Measurements from ENCODE around the gene L3MBTL1. TPM values are rescaled to one million over a fixed set of nuclear protein-coding genes. Genes with fewer than 3 reads are reported as not detected.

The L3MBTL1 gene
- total RNA-seq, 2 donors from 2014 or later: 38.4 to 57.6 TPM

DNA sequence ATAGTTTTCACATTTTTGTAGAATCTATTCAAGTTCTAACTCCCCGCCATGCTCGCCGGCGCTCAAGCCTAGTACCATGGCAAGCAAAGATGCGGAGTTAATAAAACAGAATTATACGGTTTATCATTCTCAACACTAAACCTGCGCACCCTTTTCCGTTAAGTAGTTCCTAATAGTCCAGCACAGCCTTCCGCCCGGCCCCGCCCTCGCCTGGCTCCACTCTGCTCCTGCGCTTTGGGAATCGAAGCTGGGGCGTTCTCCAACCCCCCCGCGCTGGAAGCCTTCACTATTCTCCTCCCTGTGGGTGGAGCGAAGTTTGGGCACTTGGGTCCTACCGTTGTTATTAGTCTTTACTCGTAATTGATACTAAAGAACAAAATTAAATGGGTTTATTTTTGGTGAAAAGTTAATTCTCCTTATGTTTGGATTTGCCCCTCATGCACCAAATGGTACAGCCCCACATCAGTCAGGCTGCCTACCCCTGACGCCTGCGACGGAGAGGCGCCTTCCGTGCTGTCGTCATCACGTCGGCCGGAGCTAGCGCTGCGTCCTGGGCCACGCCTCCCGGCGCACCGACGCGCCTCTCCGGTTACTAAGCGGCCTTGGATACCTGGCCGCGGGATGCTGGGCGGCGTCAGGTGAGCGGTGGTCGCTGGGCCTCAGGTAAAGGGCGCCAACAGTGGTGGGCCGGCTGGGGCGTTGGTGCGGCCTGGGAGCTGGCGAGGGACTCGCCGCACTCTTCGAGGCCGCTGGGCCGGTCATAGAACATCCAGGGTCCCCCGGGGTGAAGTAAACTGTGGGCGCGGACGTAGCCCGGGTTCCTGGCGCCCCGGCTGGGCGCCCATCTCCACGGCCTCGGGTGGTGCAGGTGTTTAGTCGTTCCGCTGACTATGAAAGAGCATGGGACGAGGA is 83.2 kb downstream of the L3MBTL1 start, which contains the start of gene IFT52:
IFT52 (plus strand) TSS at position 546 of the 912 bp plus-strand sequence. CDS start 3,762 bp downstream, outside the sequence.
- H3K27me3 ChIP-seq (ENCODE audit: control insufficient read depth, insufficient read depth, low read length, poor library complexity, severe bottlenecking): no peaks in the 10 kb centered on the region
- H3K9ac ChIP-seq (ENCODE audit: extremely low read depth, low read length, poor library complexity, severe bottlenecking): peak within 1 kb of the TSS; percentile 80
- H3K9me3 ChIP-seq (ENCODE audit: control insufficient read depth, low read length): no peaks in the 10 kb centered on the region
- DNase-seq: peak; percentile 96
- peak within 1 kb of the TSS; percentile 90 for H3K27ac ChIP-seq (ENCODE audit: low read depth, low read length)
- Mint-ChIP-seq H3K4me1 (peaks cover 11% of the 10 kb centered on the region), H3K27ac (peak within 1 kb of the TSS; percentile 99), H3K36me3 (ENCODE audit: low read depth) (peaks cover 15% of the 10 kb centered on the region), H3K9me3 (no peaks in the 10 kb centered on the region), H3K27me3 (ENCODE audit: insufficient read depth) (no peaks in the 10 kb centered on the region), H3K4me3 (peak within 1 kb of the TSS; percentile 82)
- peaks cover 19% of the 10 kb centered on the region for H3K36me3 ChIP-seq (ENCODE audit: control insufficient read depth, insufficient read depth, low read length)
- peak within 1 kb of the TSS; percentile 93 for H3K4me3 ChIP-seq (ENCODE audit: low read length)
- 0 to 1% methylated on average over 46 to 65 of the region's 68 CpGs for WGBS, 2 experiments (ENCODE audit: insufficient coverage in 1 of 2, insufficient read length in 1 of 2)
- TF ChIP-seq, protein P1, sequence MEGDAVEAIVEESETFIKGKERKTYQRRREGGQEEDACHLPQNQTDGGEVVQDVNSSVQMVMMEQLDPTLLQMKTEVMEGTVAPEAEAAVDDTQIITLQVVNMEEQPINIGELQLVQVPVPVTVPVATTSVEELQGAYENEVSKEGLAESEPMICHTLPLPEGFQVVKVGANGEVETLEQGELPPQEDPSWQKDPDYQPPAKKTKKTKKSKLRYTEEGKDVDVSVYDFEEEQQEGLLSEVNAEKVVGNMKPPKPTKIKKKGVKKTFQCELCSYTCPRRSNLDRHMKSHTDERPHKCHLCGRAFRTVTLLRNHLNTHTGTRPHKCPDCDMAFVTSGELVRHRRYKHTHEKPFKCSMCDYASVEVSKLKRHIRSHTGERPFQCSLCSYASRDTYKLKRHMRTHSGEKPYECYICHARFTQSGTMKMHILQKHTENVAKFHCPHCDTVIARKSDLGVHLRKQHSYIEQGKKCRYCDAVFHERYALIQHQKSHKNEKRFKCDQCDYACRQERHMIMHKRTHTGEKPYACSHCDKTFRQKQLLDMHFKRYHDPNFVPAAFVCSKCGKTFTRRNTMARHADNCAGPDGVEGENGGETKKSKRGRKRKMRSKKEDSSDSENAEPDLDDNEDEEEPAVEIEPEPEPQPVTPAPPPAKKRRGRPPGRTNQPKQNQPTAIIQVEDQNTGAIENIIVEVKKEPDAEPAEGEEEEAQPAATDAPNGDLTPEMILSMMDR (conservative IDR thresholded peaks at IDR 0.05): peak; percentile 10
- H3K4me1 ChIP-seq (ENCODE audit: control insufficient read depth, insufficient read depth, low read length): no peaks in the 10 kb centered on the region

Other genes with a start within 250 kb of the L3MBTL1 start
- 100 to 1,000 TPM; 146 to 199 TPM for gene SRSF6, start 49.8 kb upstream of the L3MBTL1 start, total RNA-seq
- 1 to 10 TPM; 1.6 to 5.3 TPM for gene SGK2, start 51.3 kb downstream of the L3MBTL1 start, total RNA-seq
- gene IFT52, start 83.2 kb downstream of the L3MBTL1 start, total RNA-seq: 10 to 100 TPM; 41.4 to 58.3 TPM
- 100 to 1,000 TPM; 139 to 182 TPM for gene MYBL2, start 159.4 kb downstream of the L3MBTL1 start, total RNA-seq
- gene GTSF1L, start 219.3 kb downstream of the L3MBTL1 start, total RNA-seq: not detected

Measured in endodermal cell (in vitro differentiated cells).